Skeletal muscle cell (primary cell): Measurements from ENCODE around the gene HNRNPLL.

Experiments
- DNase-seq: peaks from one replicate; pipeline ENCODE4 v3.0.0-alpha.2; 2010; ENCODE audit warnings: low read depth
- H3K4me3 ChIP-seq: 2 replicates; pipeline ENCODE4 v1.5.1; 2011; ENCODE audit warnings: low read depth, mild to moderate bottlenecking, control low read depth, low read length, moderate library complexity

HNRNPLL gene

GRCh38 chr2:38598200-38598990 is 4.3 kb downstream of the HNRNPLL start:
- no peak overlapping the region for H3K4me3 ChIP-seq
- DNase-seq: no peak

- no peak for DNase-seq
- H3K4me3 ChIP-seq: no peak overlapping the region
Measured at GRCh38 chr2:38597115-38597514, 5.6 kb downstream of the HNRNPLL start.

- H3K4me3 ChIP-seq: no peak overlapping the region
- DNase-seq: no peak
Measured at GRCh38 chr2:38596229-38596628, 6.5 kb downstream of the HNRNPLL start.

GRCh38 chr2:38592951-38593350 is 9.8 kb downstream of the HNRNPLL start:
- no peak overlapping the region for H3K4me3 ChIP-seq
- DNase-seq: no peak

GRCh38 chr2:38591152-38591551 is 11.6 kb downstream of the HNRNPLL start:
- no peak overlapping the region for H3K4me3 ChIP-seq
- no peak for DNase-seq

- no peak for DNase-seq
- H3K4me3 ChIP-seq: no peak overlapping the region
Measured at GRCh38 chr2:38590053-38590452, 12.7 kb downstream of the HNRNPLL start.

GRCh38 chr2:38586931-38587330 is 15.8 kb downstream of the HNRNPLL start:
- DNase-seq: no peak
- H3K4me3 ChIP-seq: no peak overlapping the region

GRCh38 chr2:38584881-38585280 is 17.8 kb downstream of the HNRNPLL start:
- no peak for DNase-seq
- H3K4me3 ChIP-seq: no peak overlapping the region

GRCh38 chr2:38583994-38584393 is 18.7 kb downstream of the HNRNPLL start:
- DNase-seq: no peak
- H3K4me3 ChIP-seq: no peak overlapping the region

- H3K4me3 ChIP-seq: no peak overlapping the region
- DNase-seq: no peak
Measured at GRCh38 chr2:38583524-38583923, 19.2 kb downstream of the HNRNPLL start.

- no peak overlapping the region for H3K4me3 ChIP-seq
- DNase-seq: no peak
Measured at GRCh38 chr2:38581193-38582147, 21.3 kb downstream of the HNRNPLL start.

GRCh38 chr2:38580115-38580636 is 22.6 kb downstream of the HNRNPLL start:
- no peak overlapping the region for H3K4me3 ChIP-seq
- no peak for DNase-seq

- no peak overlapping the region for H3K4me3 ChIP-seq
- DNase-seq: no peak
Measured at GRCh38 chr2:38578832-38579231, 23.9 kb downstream of the HNRNPLL start.

- no peak for DNase-seq
- no peak overlapping the region for H3K4me3 ChIP-seq
Measured at GRCh38 chr2:38574278-38574677, 28.4 kb downstream of the HNRNPLL start.

GRCh38 chr2:38572167-38572566 is 30.6 kb downstream of the HNRNPLL start:
- no peak overlapping the region for H3K4me3 ChIP-seq
- peak; percentile 76 for DNase-seq

- DNase-seq: no peak
- H3K4me3 ChIP-seq: no peak overlapping the region
Measured at GRCh38 chr2:38571193-38571592, 31.5 kb downstream of the HNRNPLL start.

GRCh38 chr2:38568724-38569436 is 33.8 kb downstream of the HNRNPLL start:
- DNase-seq: no peak
- H3K4me3 ChIP-seq: no peak overlapping the region

- DNase-seq: no peak
Measured at GRCh38 chr2:38565333-38565732, 37.4 kb downstream of the HNRNPLL start.

GRCh38 chr2:38561691-38562090 is 41.0 kb downstream of the HNRNPLL start:
- DNase-seq: no peak
- H3K4me3 ChIP-seq: no peak overlapping the region

More at GRCh38 chr2:38565333-38565732, 37.4 kb downstream of the HNRNPLL start:
- H3K4me3 ChIP-seq: no peak overlapping the region

- DNase-seq: no peak
- H3K4me3 ChIP-seq: no peak overlapping the region
Measured at GRCh38 chr2:38560092-38560491, 42.6 kb downstream of the HNRNPLL start.
